HG03521 (cell line): ENCODE measurements around the gene SNORC.

Experiments used
- ATAC-seq: cut with Tn5 transposase; IDR thresholded peaks from one replicate; pipeline ENCODE4 v1.9.1; 2021; ENCODE audit warnings: mild to moderate bottlenecking, moderate library complexity; ENCODE audit not compliant: unreplicated experiment

The SNORC gene

DNA sequence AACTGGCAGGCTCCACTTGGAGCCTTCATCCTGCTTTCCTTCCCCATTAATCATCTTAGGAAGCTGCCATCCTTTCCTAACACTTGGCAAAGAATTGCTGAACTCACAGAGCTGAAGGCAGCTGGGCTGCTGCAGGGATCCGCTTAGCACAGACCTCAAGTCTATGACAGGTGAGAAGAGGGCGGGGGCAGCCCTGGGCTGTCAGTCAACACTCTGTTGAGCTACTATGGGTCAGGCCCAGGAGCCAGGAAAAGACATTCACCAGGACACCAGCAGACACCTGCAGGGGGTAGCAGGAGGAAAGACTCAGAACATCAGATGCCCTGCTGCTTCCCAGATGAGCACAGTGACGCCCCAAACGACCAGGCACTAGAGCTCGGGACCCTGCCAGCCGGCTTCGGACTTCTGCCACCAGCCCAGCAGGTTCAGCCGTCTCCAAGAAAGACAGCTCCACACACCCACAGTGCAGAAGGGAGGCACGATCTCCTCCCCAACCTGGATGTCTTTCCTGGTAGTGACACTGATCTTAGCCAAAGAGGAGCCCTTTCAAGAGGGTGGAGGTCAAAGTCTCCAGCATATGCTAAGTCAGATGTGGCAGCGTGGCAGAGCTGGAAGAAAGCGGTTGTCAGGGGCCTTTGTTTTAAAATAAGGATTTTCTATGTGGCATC lies 55.2 kb downstream of the SNORC start:
- ATAC-seq = no peak

- no peak for ATAC-seq
Measured at GRCh38 chr2:232925821-232926156, 55.7 kb downstream of the SNORC start.

GRCh38 chr2:232926431-232926939 lies 56.4 kb downstream of the SNORC start:
- no peak for ATAC-seq

DNA sequence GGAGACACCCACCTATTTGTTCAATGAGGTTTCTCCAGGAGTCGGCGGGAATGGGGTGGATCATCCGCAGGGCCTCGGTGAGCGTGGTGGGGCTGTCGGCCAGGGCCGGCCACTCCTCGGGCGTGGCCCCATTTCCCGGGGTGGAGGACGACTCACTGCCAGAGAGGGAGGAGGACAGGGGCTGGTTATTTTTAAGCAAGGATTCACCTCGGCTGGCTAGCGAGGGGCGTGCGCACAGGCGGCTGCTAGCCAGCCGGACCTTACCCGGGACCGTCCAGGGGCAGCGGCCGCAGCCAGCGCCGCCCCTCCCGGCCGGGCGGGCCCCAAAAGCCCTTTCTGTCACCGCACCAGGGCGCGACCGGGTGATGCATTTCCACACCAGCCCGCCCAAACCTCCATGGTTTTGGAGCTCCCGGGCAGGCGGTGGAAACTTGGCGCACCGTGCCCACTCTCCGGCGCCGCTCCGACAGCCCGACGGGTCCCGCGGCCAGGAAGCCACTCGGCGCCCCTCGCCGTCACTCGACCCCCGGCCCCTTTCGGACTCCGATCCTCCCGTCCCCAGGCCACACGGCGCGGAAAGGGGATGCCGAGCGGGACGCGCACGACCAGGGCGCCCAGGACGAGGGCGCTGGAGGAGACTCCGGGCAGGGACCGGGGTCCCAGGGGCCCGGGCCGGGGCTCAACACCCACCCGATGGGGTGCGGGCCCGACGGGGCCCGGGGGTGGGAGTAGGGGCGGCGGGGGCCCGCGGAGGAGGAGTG lies 57.1 kb downstream of the SNORC start:
- no peak for ATAC-seq

- no peak for ATAC-seq
Measured at GRCh38 chr2:232927793-232928550, 57.9 kb downstream of the SNORC start.
